ENCODE data around the gene GMIP.

DNA sequence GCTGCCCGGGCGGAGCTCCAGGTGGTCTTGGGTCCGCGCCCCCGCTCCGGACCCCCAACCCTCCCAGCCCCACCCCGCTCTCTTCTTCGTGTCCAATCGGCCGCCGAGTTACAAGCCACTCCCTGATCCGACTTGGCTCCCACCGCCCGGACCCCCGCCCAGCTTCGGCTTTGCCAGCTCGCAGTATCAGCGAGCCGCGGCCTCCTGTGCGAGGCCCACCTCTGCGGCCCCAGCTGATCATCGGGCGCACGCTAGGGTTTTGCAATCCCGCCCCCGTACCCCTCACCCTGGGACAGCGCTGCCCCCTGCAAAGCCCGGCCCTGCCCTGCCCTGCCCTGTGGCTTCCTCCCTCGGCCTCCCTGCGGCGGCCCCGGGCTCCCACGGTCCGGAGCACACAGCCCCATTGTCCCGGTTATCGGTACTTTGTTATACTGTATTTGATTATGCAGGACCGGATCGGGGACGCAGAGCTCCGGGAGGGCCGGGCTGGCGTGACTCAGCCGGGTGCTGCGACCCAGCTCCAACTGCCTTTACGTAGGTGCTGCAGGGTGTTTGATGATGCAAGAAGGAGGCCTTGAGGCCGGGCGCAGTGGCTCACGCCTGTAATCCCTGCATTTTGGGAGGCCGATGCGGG is 14.8 kb downstream of the GMIP start:
- TF ChIP-seq EZH2 (IDR thresholded peaks at IDR 0.05; ENCODE audit: borderline replicate concordance, low read depth, low read length, severe bottlenecking) (no peak), POLR2A (IDR thresholded peaks at IDR 0.05; ENCODE audit: low read depth, low read length) (no peak), MYC (IDR thresholded peaks at IDR 0.05; ENCODE audit: low read depth, low read length) (no peak), POLR2AphosphoS5 (IDR thresholded peaks at IDR 0.05; ENCODE audit: insufficient read depth, low read depth, low read length) (no peak), JUN (IDR thresholded peaks at IDR 0.05; ENCODE audit: borderline replicate concordance, insufficient read depth, insufficient read length, low read depth) (no peak), FOS (IDR thresholded peaks at IDR 0.05; ENCODE audit: borderline replicate concordance, insufficient read depth, low read length) (no peak), GATA2 (IDR thresholded peaks at IDR 0.05; ENCODE audit: insufficient read depth, insufficient read length, low read depth, low read length) (no peak)
- TF ChIP-seq, protein P1, sequence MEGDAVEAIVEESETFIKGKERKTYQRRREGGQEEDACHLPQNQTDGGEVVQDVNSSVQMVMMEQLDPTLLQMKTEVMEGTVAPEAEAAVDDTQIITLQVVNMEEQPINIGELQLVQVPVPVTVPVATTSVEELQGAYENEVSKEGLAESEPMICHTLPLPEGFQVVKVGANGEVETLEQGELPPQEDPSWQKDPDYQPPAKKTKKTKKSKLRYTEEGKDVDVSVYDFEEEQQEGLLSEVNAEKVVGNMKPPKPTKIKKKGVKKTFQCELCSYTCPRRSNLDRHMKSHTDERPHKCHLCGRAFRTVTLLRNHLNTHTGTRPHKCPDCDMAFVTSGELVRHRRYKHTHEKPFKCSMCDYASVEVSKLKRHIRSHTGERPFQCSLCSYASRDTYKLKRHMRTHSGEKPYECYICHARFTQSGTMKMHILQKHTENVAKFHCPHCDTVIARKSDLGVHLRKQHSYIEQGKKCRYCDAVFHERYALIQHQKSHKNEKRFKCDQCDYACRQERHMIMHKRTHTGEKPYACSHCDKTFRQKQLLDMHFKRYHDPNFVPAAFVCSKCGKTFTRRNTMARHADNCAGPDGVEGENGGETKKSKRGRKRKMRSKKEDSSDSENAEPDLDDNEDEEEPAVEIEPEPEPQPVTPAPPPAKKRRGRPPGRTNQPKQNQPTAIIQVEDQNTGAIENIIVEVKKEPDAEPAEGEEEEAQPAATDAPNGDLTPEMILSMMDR (IDR thresholded peaks at IDR 0.05; ENCODE audit: extremely low read depth in 1 of 2, insufficient read depth in 1 of 2, low read depth in 1 of 2, low read length in 2 of 2), result no peak
- TF ChIP-seq, protein P2, sequence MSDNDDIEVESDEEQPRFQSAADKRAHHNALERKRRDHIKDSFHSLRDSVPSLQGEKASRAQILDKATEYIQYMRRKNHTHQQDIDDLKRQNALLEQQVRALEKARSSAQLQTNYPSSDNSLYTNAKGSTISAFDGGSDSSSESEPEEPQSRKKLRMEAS (IDR thresholded peaks at IDR 0.05; ENCODE audit: insufficient read depth, insufficient read length), result no peak

All from endothelial cell of umbilical vein (primary cell).